Neural progenitor cell (in vitro differentiated cells): ENCODE data around the gene METTL25. TPM values are rescaled to one million over a fixed set of nuclear protein-coding genes. Genes with fewer than 3 reads are reported as not detected.

Experiments
- DNase-seq: peaks from one replicate; pipeline ENCODE4 v3.0.0-alpha.2; 2016; ENCODE audit warnings: low spot score
- H2AFZ ChIP-seq: fragments of 200-600 bp; sonication (generic); replicated peaks from 2 replicates; pipeline ENCODE4 v1.6.1; 2016; ENCODE audit warnings: antibody characterized with exemption
- H3F3A ChIP-seq: fragments of 200-600 bp; sonication (generic); 2 replicates; pipeline ENCODE4 v1.6.1; 2016; ENCODE audit warnings: antibody characterized with exemption, low read depth
- H3K27ac ChIP-seq: fragments of 200-600 bp; sonication (generic); 2 replicates; pipeline ENCODE4 v1.5.1; 2016; ENCODE audit warnings: mild to moderate bottlenecking
- H3K27me3 ChIP-seq: fragments of 200-600 bp; sonication (generic); 2 replicates; pipeline ENCODE4 v1.6.1; 2016; ENCODE audit warnings: mild to moderate bottlenecking, moderate library complexity
- H3K36me3 ChIP-seq: fragments of 200-600 bp; sonication (generic); 2 replicates; pipeline ENCODE4 v1.5.1; 2016
- H3K4me1 ChIP-seq: fragments of 200-600 bp; sonication (generic); 2 replicates; pipeline ENCODE4 v1.6.1; 2016; ENCODE audit warnings: mixed run types
- H3K4me2 ChIP-seq: fragments of 200-600 bp; sonication (generic); 2 replicates; pipeline ENCODE4 v1.6.1; 2016
- H3K4me3 ChIP-seq: fragments of 200-600 bp; sonication (generic); 2 replicates; pipeline ENCODE4 v1.5.1; 2016
- H3K79me2 ChIP-seq: fragments of 200-600 bp; sonication (generic); 2 replicates; pipeline ENCODE4 v1.6.1; 2016; ENCODE audit warnings: low read depth
- H3K9ac ChIP-seq: fragments of 200-600 bp; sonication (generic); 2 replicates; pipeline ENCODE4 v1.6.1; 2016
- H3K9me3 ChIP-seq: fragments of 200-600 bp; sonication (generic); 2 replicates; pipeline ENCODE4 v1.5.1; 2016; ENCODE audit warnings: low read depth
- H4K20me1 ChIP-seq: fragments of 200-600 bp; sonication (generic); 2 replicates; pipeline ENCODE4 v1.6.1; 2016; ENCODE audit warnings: low read depth
- H3K27ac Mint-ChIP-seq: 3 replicates; pipeline ENCODE4 v1.8.0; 2021; ENCODE audit warnings: mixed read lengths
- H3K27me3 Mint-ChIP-seq: 2 replicates; pipeline ENCODE4 v1.8.0; 2022; ENCODE audit warnings: low read depth, mild to moderate bottlenecking, inconsistent platforms, moderate library complexity, mixed read lengths; ENCODE audit not compliant: insufficient read depth
- H3K36me3 Mint-ChIP-seq: 3 replicates; pipeline ENCODE4 v1.8.0; 2021; ENCODE audit warnings: mixed read lengths
- H3K4me1 Mint-ChIP-seq: 3 replicates; pipeline ENCODE4 v1.8.0; 2021; ENCODE audit warnings: mixed read lengths
- H3K4me3 Mint-ChIP-seq: 3 replicates; pipeline ENCODE4 v1.8.0; 2021; ENCODE audit warnings: mild to moderate bottlenecking, moderate library complexity, mixed read lengths
- H3K9me3 Mint-ChIP-seq: 3 replicates; pipeline ENCODE4 v1.8.0; 2020; ENCODE audit warnings: mixed read lengths
- EZH2 ChIP-seq: fragments of 200-600 bp; sonication (generic); IDR thresholded peaks from 2 replicates; pipeline ENCODE4 v1.6.1; 2017; ENCODE audit warnings: antibody characterized with exemption, mild to moderate bottlenecking, moderate library complexity
- EZH2phosphoT487 ChIP-seq: fragments of 200-600 bp; sonication (generic); IDR thresholded peaks from 2 replicates; pipeline ENCODE4 v1.6.1; 2017; ENCODE audit warnings: antibody characterized with exemption
- total RNA-seq: library from RNA; depleted of rRNA; stranded (reverse); fragments of >200 nt; gene quantifications from 2 replicates; pipeline ENCODE4 v1.2.3, GENCODE V29; 2015; ENCODE audit warnings: low replicate concordance
- TF ChIP-seq, protein P1 (sequence below): fragments of 200-600 bp; sonication (generic); IDR thresholded peaks from 2 replicates; pipeline ENCODE4 v1.5.1; 2017; ENCODE audit warnings: antibody characterized with exemption, mild to moderate bottlenecking

METTL25 gene
- total RNA-seq, 1 donor from 2014 or later, result 11.2 TPM

DNA sequence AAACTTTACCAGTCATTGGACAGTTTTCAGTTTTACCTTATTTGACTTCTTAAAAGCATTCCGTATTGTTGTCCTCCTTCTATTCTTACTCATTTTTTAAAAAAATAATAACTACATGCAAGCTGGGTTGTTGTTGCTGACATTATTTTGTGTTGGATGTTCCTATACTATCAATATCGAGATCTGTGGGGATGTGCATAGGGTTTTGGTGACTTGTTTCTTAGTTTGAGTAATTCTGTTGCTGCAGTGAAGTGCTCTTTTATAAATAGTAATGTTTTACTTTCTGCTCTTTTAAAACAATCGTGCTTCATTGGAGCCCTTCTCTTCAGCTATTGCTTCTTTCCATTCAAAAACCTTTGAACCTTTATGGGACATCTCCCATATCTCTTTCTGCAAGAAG, 79.4 kb downstream of the METTL25 start:
- H3K4me3 Mint-ChIP-seq, result no peak overlapping the region
- no peaks in the 10 kb centered on the region for H3K36me3 Mint-ChIP-seq
- Histone ChIP-seq H3K4me2 (no peak overlapping the region), H3K4me1 (no peaks in the 10 kb centered on the region), H3K4me3 (no peak overlapping the region), H3F3A (no peaks in the 10 kb centered on the region), H3K27me3 (no peaks in the 10 kb centered on the region), H2AFZ (no peak overlapping the region), H3K9ac (no peak overlapping the region), H3K27ac (no peak overlapping the region), H3K36me3 (peaks cover 5% of the 10 kb centered on the region), H4K20me1 (no peaks in the 10 kb centered on the region), H3K79me2 (no peaks in the 10 kb centered on the region), H3K9me3 (no peaks in the 10 kb centered on the region)
- H3K9me3 Mint-ChIP-seq, result no peaks in the 10 kb centered on the region
- H3K27me3 Mint-ChIP-seq, result no peaks in the 10 kb centered on the region
- no peak overlapping the region for H3K27ac Mint-ChIP-seq
- no peak for DNase-seq
- TF ChIP-seq EZH2phosphoT487, result no peak
- no peaks in the 10 kb centered on the region for H3K4me1 Mint-ChIP-seq

DNA sequence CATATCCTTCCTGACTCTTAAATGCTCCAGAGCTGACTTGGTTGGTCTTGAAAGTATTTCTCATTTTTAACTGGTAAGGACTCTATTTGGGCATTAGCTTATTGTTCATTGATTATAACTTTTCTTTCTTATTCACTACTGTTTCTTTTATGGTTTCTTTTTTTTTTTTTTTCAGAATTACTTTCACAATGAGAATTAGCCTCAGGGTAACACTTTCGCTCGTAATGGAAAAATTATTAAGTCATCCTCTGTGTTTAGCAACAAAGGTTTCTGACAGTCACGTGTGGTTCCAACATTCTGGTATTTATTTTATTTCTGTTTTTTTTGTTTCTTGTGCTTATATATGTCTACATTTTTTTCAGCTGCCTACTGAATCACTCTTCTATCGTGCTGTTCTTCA, 80.0 kb downstream of the METTL25 start:
- Histone ChIP-seq H3K9ac (no peak overlapping the region), H3K4me2 (no peak overlapping the region), H3K79me2 (no peaks in the 10 kb centered on the region), H3K9me3 (no peaks in the 10 kb centered on the region), H2AFZ (no peak overlapping the region), H3K36me3 (peaks cover 8% of the 10 kb centered on the region), H3K27me3 (no peaks in the 10 kb centered on the region), H3F3A (no peaks in the 10 kb centered on the region), H3K4me3 (no peak overlapping the region), H4K20me1 (no peaks in the 10 kb centered on the region), H3K4me1 (no peaks in the 10 kb centered on the region), H3K27ac (no peak overlapping the region)
- Mint-ChIP-seq H3K4me3 (no peak overlapping the region), H3K27ac (no peak overlapping the region), H3K36me3 (no peaks in the 10 kb centered on the region), H3K9me3 (no peaks in the 10 kb centered on the region), H3K27me3 (no peaks in the 10 kb centered on the region), H3K4me1 (no peaks in the 10 kb centered on the region)
- DNase-seq, result no peak
- TF ChIP-seq, protein P1, sequence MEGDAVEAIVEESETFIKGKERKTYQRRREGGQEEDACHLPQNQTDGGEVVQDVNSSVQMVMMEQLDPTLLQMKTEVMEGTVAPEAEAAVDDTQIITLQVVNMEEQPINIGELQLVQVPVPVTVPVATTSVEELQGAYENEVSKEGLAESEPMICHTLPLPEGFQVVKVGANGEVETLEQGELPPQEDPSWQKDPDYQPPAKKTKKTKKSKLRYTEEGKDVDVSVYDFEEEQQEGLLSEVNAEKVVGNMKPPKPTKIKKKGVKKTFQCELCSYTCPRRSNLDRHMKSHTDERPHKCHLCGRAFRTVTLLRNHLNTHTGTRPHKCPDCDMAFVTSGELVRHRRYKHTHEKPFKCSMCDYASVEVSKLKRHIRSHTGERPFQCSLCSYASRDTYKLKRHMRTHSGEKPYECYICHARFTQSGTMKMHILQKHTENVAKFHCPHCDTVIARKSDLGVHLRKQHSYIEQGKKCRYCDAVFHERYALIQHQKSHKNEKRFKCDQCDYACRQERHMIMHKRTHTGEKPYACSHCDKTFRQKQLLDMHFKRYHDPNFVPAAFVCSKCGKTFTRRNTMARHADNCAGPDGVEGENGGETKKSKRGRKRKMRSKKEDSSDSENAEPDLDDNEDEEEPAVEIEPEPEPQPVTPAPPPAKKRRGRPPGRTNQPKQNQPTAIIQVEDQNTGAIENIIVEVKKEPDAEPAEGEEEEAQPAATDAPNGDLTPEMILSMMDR, result no peak
- TF ChIP-seq EZH2 (no peak), EZH2phosphoT487 (no peak)

DNA sequence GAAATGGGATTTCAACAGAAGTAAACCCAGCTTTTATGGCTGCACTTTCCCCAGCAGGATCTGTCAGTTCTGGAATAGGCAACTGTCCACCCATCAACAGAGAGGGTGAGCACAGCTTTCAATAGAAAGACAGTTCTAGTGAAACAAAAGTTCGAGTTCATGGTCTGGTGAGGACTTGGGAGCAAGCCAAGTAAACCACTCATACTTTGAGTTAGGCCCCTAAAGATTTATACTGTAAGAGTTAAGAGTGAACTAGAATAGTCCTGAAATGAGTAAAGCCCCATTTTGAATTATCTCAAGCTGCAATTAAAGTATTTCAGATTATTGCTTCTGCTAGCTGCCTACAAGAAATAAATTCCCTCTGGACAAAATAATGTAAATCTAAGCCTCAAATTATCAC, 82.6 kb downstream of the METTL25 start:
- Mint-ChIP-seq H3K36me3 (no peaks in the 10 kb centered on the region), H3K27ac (no peak overlapping the region), H3K27me3 (no peaks in the 10 kb centered on the region), H3K4me1 (no peaks in the 10 kb centered on the region), H3K4me3 (no peak overlapping the region), H3K9me3 (no peaks in the 10 kb centered on the region)
- Histone ChIP-seq H3K27ac (no peak overlapping the region), H3K36me3 (peaks cover 8% of the 10 kb centered on the region), H2AFZ (no peak overlapping the region), H3K4me2 (no peak overlapping the region), H3K27me3 (no peaks in the 10 kb centered on the region), H3K4me3 (no peak overlapping the region), H3F3A (no peaks in the 10 kb centered on the region), H4K20me1 (no peaks in the 10 kb centered on the region), H3K79me2 (no peaks in the 10 kb centered on the region), H3K9ac (no peak overlapping the region), H3K9me3 (no peaks in the 10 kb centered on the region), H3K4me1 (no peaks in the 10 kb centered on the region)
- TF ChIP-seq, protein P1, result no peak
- no peak for TF ChIP-seq EZH2
- TF ChIP-seq EZH2phosphoT487, result no peak
- DNase-seq, result no peak

DNA sequence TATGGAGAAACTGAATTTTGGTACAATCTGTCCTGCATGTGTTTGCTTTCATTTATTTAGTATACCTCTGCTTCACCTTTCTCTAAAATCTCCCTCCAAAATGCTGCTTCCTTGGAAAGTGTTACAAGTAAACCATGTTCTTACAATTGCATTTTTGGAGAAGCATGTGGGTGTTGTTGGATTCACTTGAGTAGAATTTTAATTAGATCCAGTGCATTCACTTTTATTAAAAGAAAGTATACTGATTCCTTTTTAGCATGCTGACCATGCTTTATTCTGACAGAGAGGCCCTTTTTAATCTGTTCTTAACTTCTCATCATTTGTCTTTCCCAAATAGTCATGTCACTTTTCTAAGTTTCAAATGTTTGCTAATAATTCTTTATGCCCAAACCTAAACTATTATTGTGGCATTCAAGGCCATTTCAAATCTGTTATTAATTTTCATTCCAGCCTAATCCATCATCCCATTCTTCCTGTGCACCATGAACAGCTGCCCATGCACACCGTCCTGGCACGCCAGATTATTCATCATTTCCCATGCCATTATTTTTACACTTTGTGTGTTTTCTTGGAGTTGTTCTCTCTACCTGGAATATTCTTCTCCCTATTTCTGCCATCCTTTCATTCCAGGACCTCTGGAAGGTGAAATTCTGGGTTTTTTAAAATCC, 90.7 kb downstream of the METTL25 start:
- no peak overlapping the region for H3K9ac ChIP-seq
- H3K27ac Mint-ChIP-seq, result no peak overlapping the region
- H3K27ac ChIP-seq, result no peak overlapping the region
- H3K27me3 Mint-ChIP-seq, result no peaks in the 10 kb centered on the region
- no peaks in the 10 kb centered on the region for H3K79me2 ChIP-seq
- H3K4me3 ChIP-seq, result no peak overlapping the region
- no peaks in the 10 kb centered on the region for H3K9me3 Mint-ChIP-seq
- no peaks in the 10 kb centered on the region for H3K4me1 ChIP-seq
- no peaks in the 10 kb centered on the region for H3K4me1 Mint-ChIP-seq
- TF ChIP-seq, protein P1, result no peak
- no peak for TF ChIP-seq EZH2
- TF ChIP-seq EZH2phosphoT487, result no peak
- H3F3A ChIP-seq, result no peaks in the 10 kb centered on the region
- H3K4me2 ChIP-seq, result no peak overlapping the region
- no peak overlapping the region for H2AFZ ChIP-seq
- no peaks in the 10 kb centered on the region for H3K27me3 ChIP-seq
- no peak for DNase-seq
- no peaks in the 10 kb centered on the region for H3K9me3 ChIP-seq
- H4K20me1 ChIP-seq, result no peaks in the 10 kb centered on the region
- no peaks in the 10 kb centered on the region for H3K36me3 ChIP-seq
- no peak overlapping the region for H3K4me3 Mint-ChIP-seq
- H3K36me3 Mint-ChIP-seq, result no peaks in the 10 kb centered on the region
